Mucosa of descending colon (tissue), 3 donors: ENCODE results near the gene CSK. TPM values are rescaled to one million over a fixed set of nuclear protein-coding genes. Genes with fewer than 3 reads are reported as not detected.

ENCODE experiments used
- ATAC-seq: fragments of 200-7000 bp; cut with Tn5 transposase; one replicate; pipeline ENCODE4 v1.9.1; 2020; ENCODE audit warnings: mild to moderate bottlenecking, moderate library complexity
- DNase-seq, 3 donors: peaks; one replicate each; pipeline ENCODE4 v3.0.0-alpha.2; 2020
- H3K36me3 ChIP-seq: fragments of 200-600 bp; one replicate; pipeline ENCODE4 v1.8.0; 2021; ENCODE audit warnings: low read depth, mild to moderate bottlenecking
- H3K4me1 ChIP-seq: fragments of 200-600 bp; one replicate; pipeline ENCODE4 v1.8.0; 2021; ENCODE audit warnings: low read depth, mild to moderate bottlenecking
- H3K4me3 ChIP-seq: fragments of 200-600 bp; one replicate; pipeline ENCODE4 v1.8.0; 2021; ENCODE audit warnings: mild to moderate bottlenecking
- H3K9me3 ChIP-seq: fragments of 200-600 bp; one replicate; pipeline ENCODE4 v1.8.0; 2021; ENCODE audit warnings: mild to moderate bottlenecking
- intact Hi-C, 2 donors: fragments of 100-400 bp; cut with DNase I in 1 of 2; cut with micrococcal nuclease in 1 of 2; formaldehyde crosslinking; loops; one replicate each; pipeline versions ENCODE4 v1.11.0 to v1.11.1; 2022; cut with DNase I, micrococcal nuclease
- total RNA-seq, 3 donors: library from RNA; stranded (reverse); fragmentation: NEBNext Ultra II Directional in 2 of 3; extraction: Animal tissue kit (Norgen Biotek cat#: 25700) in 2 of 3; gene quantifications; one replicate each; pipeline versions ENCODE4 v1.2.1 to v1.2.4, GENCODE V29; 2021 to 2023
- TF ChIP-seq, protein P1 (sequence below): fragments of 200-600 bp; IDR thresholded peaks from one replicate; pipeline ENCODE4 v1.8.0; 2022; ENCODE audit warnings: antibody characterized with exemption, mild to moderate bottlenecking
- donor health status: DM: no; HTN: no; CAD: no; lungs with moderate emphysema.
- donor health status: DM: no; HTN: no; CAD: no.
- donor health status: DM: no; HTN: yes; CAD: no.

The CSK gene
- total RNA-seq, 3 donors from 2014 or later: 66.2 to 103 (median 90.5) TPM

DNA sequence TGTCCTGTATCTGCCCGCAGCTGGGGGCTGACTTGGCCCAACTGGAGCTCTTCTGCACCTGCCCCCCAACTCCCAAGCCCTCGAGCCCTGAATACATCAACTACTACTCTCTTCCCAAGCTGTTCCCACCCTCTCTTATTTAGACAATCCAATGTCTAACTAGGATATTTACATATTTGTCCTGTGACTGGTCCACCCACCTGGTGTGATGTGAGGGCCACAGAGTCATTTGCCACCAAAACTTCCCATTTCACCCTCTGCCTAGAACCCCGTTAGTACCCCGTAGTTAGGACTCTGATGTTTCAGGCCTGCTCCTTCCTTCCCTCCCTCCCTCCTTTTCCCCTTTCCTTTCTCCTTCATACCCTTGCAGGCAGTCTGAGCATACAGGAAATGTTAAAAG is 50.9 kb downstream of the CSK start:
- DNase-seq: no peak
- Histone ChIP-seq H3K36me3 (no peaks in the 10 kb centered on the region), H3K4me3 (no peak overlapping the region), H3K9me3 (no peaks in the 10 kb centered on the region), H3K4me1 (peaks cover 7% of the 10 kb centered on the region)
- ATAC-seq: no peak
- intact Hi-C loops: no loop called here
- TF ChIP-seq, protein P1, sequence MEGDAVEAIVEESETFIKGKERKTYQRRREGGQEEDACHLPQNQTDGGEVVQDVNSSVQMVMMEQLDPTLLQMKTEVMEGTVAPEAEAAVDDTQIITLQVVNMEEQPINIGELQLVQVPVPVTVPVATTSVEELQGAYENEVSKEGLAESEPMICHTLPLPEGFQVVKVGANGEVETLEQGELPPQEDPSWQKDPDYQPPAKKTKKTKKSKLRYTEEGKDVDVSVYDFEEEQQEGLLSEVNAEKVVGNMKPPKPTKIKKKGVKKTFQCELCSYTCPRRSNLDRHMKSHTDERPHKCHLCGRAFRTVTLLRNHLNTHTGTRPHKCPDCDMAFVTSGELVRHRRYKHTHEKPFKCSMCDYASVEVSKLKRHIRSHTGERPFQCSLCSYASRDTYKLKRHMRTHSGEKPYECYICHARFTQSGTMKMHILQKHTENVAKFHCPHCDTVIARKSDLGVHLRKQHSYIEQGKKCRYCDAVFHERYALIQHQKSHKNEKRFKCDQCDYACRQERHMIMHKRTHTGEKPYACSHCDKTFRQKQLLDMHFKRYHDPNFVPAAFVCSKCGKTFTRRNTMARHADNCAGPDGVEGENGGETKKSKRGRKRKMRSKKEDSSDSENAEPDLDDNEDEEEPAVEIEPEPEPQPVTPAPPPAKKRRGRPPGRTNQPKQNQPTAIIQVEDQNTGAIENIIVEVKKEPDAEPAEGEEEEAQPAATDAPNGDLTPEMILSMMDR: no peak

DNA sequence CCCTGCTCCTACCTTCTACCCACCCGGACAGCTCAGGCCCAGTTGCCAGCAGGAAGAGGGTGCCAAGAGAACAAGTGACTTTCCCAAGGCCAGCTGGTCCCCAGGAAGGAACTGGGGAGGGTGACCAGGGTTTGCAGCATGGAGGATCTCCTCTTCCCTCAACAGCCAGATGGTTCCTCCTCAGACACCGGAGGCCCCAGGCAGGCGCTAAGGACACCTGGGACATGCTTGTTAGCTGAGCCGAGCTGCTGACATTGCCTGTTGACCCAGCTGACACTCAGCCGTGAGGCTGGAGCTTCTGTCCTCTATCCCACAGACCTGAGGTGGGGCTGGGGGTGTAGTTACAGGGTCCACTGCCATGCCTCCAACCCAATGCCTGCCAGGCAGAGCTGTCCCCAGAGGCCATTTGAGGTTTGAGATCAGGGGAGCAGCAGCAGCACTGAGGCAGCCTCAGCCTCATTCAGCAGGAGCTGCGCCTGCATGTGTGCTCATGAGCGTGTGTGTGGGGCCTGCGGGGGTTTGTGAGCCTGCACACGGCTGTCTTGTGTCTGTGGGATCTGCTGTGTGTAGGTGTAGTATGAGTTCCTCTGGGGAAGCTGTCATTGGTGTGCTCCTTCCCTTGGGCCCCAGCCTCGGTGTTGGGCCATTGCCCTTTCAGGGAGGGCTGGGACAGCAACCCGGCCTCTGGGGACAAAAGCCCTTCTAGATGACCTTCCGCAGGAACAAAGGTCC is 51.7 kb downstream of the CSK start:
- intact Hi-C loops: no loop called here
- no peaks in the 10 kb centered on the region for H3K9me3 ChIP-seq
- no peaks in the 10 kb centered on the region for H3K36me3 ChIP-seq
- no peak overlapping the region for H3K4me3 ChIP-seq
- peaks cover 7% of the 10 kb centered on the region for H3K4me1 ChIP-seq
- ATAC-seq (no peak), DNase-seq (no peak)
- TF ChIP-seq, protein P1: no peak

DNA sequence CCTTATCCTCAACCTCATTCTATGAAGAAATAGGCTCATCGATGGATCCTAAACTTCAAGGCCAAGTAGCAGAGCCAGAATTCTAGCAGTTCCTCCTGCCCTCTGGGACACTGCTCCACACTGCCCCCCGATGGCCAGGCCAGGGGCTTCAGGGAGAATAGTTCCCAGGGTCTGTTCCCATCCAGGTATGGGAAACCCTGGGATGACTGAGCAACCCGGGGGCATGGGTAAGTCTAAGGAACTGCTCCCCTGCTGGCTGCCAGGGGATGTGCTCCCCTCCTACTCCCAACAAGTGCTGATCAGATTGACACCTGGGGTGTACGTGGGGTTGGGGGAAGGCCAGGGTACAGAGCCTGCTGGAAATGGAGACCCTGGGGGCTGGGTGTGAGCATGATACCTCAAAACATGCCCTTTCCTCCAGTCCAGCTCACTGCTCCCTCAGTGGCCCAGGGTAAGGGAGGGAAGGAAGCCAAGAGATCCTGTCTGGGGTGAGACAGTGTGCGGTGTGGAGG is 53.5 kb downstream of the CSK start:
- intact Hi-C loops: no loop called here
- H3K4me3 ChIP-seq: no peak overlapping the region
- H3K4me1 ChIP-seq: peaks cover 7% of the 10 kb centered on the region
- peak; percentile 72 for ATAC-seq
- peak in 2 of 3 donors; percentile 82 to 86 for DNase-seq
- H3K36me3 ChIP-seq: no peaks in the 10 kb centered on the region
- H3K9me3 ChIP-seq: no peaks in the 10 kb centered on the region
- TF ChIP-seq, protein P1: peak; percentile 75

DNA sequence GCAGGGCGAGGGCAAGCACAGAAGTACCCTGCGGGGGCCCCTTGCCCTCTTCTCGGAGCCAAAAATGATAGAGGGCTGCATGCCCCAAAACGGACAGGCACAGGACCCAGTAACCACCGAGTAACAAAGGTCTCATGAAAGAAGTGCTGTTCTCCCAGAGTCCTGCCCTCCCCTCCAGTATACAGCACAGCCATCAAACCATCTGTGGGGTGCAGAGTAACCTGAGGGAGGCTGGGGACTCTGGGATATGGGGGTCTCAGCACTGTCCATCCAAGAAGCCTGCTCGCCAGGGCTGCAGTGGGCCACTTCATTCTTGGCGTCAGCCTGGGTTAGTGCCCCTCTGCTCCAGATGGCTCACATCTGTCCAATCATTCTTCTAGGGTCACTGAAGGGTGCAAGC is 55.0 kb downstream of the CSK start:
- H3K4me1 ChIP-seq: peaks cover 13% of the 10 kb centered on the region
- ATAC-seq (no peak), DNase-seq (no peak)
- H3K36me3 ChIP-seq: no peaks in the 10 kb centered on the region
- TF ChIP-seq, protein P1: no peak
- no peaks in the 10 kb centered on the region for H3K9me3 ChIP-seq
- intact Hi-C loops: no loop called here
- no peak overlapping the region for H3K4me3 ChIP-seq

DNA sequence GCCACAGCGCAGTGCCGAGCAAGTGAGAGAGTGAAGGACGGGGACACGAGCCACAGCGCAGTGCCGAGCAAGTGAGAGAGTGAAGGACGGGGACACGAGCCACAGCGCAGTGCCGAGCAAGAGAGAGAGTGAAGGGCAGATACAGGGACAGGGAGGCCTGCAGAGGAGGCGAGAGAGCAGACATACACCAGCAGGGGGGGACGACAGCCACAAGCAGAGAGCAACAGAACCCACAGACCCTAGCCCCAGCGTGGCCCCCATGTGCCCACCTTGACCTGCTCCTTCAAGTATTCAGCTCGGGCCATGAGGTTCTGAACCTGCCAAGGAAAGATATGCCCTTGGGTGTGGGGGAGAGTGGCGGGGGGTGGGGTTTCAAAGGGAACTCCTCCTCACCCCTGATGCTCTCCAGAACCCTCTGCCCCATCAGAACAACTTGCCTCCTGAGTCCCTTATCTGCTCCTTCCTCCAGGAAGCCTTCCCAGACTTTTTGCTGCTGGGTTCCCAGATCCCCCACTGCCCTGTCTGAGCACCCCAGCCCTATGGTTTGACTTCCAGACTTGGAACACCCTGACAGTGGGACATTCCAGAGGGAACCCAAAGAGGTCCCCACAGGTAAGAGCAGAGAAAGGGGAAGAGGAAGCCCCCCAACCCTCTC is 55.7 kb downstream of the CSK start:
- ATAC-seq (no peak), DNase-seq (no peak)
- intact Hi-C loops: no loop called here
- Histone ChIP-seq H3K9me3 (no peaks in the 10 kb centered on the region), H3K36me3 (no peaks in the 10 kb centered on the region), H3K4me3 (no peak overlapping the region), H3K4me1 (peaks cover 12% of the 10 kb centered on the region)
- TF ChIP-seq, protein P1: no peak
